ENCODE data around the gene LRRC55. TPM values are rescaled to one million over a fixed set of nuclear protein-coding genes. Genes with fewer than 3 reads are reported as not detected.

The LRRC55 gene
- total RNA-seq, 4 donors from 2014 or later, result 0.09 to 0.32 TPM; not detected in 2

DNA sequence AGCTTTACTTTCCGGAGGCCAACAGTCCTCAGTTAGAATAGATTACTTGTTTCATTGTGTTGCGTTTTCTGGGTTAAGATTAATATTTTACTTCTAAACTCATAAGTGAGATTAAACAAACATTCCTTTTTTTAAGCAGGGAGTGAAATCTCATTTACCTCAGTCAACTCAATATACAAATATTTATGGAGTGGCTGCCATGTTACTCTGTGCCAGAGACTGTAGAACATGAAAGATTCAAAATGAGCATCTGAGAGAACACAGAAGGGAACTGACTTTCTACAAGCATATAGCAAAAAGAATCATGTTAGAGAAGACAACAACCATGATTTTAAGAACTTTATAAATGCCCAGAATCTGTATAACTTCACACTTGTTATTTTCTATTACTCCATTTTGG, 3.4 kb upstream of the LRRC55 start:
- intact Hi-C loops (cut with DNase I), result no loop called here
- 66 to 76% methylated on average over 2 of the region's 2 CpGs for WGBS, 2 donors
- Histone ChIP-seq H3K36me3 (no peaks in the 10 kb centered on the region), H3K9me3 (no peaks in the 10 kb centered on the region), H3K27ac (no peak overlapping the region), H3K27me3 (peaks cover 0 to 38% (median 0%) of the 10 kb centered on the region in 4 donors), H3K4me3 (no peak overlapping the region), H3K4me1 (peaks cover 0 to 25% (median 7%) of the 10 kb centered on the region in 3 donors)
- no peak for DNase-seq
- no peak for TF ChIP-seq POLR2A (IDR thresholded peaks at IDR 0.05)
- TF ChIP-seq, protein P1, sequence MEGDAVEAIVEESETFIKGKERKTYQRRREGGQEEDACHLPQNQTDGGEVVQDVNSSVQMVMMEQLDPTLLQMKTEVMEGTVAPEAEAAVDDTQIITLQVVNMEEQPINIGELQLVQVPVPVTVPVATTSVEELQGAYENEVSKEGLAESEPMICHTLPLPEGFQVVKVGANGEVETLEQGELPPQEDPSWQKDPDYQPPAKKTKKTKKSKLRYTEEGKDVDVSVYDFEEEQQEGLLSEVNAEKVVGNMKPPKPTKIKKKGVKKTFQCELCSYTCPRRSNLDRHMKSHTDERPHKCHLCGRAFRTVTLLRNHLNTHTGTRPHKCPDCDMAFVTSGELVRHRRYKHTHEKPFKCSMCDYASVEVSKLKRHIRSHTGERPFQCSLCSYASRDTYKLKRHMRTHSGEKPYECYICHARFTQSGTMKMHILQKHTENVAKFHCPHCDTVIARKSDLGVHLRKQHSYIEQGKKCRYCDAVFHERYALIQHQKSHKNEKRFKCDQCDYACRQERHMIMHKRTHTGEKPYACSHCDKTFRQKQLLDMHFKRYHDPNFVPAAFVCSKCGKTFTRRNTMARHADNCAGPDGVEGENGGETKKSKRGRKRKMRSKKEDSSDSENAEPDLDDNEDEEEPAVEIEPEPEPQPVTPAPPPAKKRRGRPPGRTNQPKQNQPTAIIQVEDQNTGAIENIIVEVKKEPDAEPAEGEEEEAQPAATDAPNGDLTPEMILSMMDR (IDR thresholded peaks at IDR 0.05), result no peak

DNA sequence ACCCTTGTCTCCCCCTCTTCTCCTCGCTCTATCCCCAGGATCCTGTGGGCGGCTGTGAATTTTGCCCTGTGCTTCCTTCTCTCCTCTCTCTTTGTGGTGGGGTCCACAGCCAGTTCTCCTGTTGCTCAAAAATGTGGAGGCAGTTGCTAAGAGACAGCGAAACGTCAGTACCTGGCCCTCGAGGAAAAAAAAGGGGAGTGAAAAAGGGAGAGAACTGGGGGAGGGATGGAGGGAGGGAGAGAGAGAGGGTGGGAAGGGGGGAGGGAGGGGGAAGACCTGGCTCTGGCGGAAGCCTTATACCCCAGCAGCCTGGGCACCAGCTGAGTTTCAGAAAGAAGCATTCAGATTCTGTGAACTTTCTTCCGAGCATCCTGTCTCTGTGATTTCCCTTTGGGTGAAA, 2.1 kb upstream of the LRRC55 start:
- no peaks in the 10 kb centered on the region for H3K9me3 ChIP-seq
- H3K36me3 ChIP-seq, result no peaks in the 10 kb centered on the region
- WGBS, 2 donors, result 48 to 76% methylated on average over 4 to 5 of the region's 7 CpGs
- peaks cover 0 to 38% (median 0%) of the 10 kb centered on the region in 4 donors for H3K27me3 ChIP-seq
- intact Hi-C loops (cut with DNase I), result no loop called here
- no peak overlapping the region for H3K27ac ChIP-seq
- TF ChIP-seq, protein P1 (IDR thresholded peaks at IDR 0.05), result no peak
- no peak for TF ChIP-seq POLR2A (IDR thresholded peaks at IDR 0.05)
- no peak overlapping the region for H3K4me3 ChIP-seq
- DNase-seq, result no peak
- H3K4me1 ChIP-seq, result peaks cover 0 to 25% (median 7%) of the 10 kb centered on the region in 3 donors

DNA sequence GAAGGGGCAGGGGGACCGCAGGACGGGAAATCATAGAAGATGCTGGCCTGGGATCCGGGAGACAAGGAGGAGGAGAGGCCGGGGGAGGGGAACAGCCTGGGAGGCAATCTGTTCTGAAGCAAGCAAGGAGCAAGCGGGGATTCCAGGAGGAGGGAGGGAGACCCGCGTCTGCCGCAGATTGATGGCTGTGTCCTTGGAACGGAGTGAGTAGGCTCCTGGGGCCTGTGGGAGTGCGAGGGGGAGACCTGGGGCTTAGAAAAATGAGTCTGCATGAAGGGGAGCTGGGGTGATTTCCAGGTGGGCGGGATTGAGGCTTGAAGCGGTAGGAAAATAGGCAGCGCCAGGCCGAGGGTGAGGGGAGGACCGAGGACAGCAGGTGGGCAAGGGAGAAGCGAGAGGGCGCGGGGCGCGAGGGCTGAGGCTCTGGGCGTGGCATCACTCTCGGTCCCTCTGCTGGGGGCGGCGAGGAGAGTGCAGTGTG, 1.6 kb upstream of the LRRC55 start:
- H3K27me3 ChIP-seq, result peaks cover 0 to 38% (median 0%) of the 10 kb centered on the region in 4 donors
- DNase-seq, result no peak
- no peak overlapping the region for H3K27ac ChIP-seq
- 30 to 39% methylated on average over 24 of the region's 24 CpGs for WGBS, 2 donors
- H3K9me3 ChIP-seq, result no peaks in the 10 kb centered on the region
- no peaks in the 10 kb centered on the region for H3K36me3 ChIP-seq
- intact Hi-C loops (cut with DNase I), result no loop called here
- H3K4me1 ChIP-seq, result peaks cover 0 to 25% (median 7%) of the 10 kb centered on the region in 3 donors
- no peak overlapping the region for H3K4me3 ChIP-seq
- TF ChIP-seq, protein P1 (IDR thresholded peaks at IDR 0.05), result no peak
- TF ChIP-seq POLR2A (IDR thresholded peaks at IDR 0.05), result no peak

DNA sequence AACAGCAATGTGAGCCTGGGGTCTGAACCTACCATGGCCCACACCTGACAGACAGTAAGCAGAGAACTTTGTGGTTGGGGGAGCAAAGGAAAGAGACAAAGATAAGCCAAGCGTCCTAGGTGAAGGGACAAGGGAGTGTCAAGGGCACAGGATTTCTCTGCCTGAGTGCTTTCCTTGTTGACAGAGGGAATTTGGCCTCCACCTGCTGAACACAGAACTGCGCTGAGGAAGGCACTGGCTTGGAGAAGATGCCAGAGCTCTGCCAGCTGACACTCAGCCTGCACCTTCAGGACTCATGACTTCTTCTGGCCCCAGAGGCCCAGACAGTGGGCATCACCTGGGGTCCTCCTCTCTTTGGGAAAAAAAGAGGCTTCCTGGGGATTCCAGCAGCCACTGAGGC, 789 bp upstream of the LRRC55 start:
- Histone ChIP-seq H3K27ac (no peak overlapping the region), H3K36me3 (no peaks in the 10 kb centered on the region), H3K4me3 (no peak overlapping the region), H3K9me3 (no peaks in the 10 kb centered on the region), H3K4me1 (peaks cover 0 to 25% (median 7%) of the 10 kb centered on the region in 3 donors), H3K27me3 (peaks cover 0 to 38% (median 0%) of the 10 kb centered on the region in 4 donors)
- no peak for DNase-seq
- WGBS, 2 donors, result 32 to 52% methylated on average over 2 of the region's 2 CpGs
- TF ChIP-seq, protein P1 (IDR thresholded peaks at IDR 0.05), result no peak
- TF ChIP-seq POLR2A (IDR thresholded peaks at IDR 0.05), result no peak
- intact Hi-C loops (cut with DNase I), result no loop called here

DNA sequence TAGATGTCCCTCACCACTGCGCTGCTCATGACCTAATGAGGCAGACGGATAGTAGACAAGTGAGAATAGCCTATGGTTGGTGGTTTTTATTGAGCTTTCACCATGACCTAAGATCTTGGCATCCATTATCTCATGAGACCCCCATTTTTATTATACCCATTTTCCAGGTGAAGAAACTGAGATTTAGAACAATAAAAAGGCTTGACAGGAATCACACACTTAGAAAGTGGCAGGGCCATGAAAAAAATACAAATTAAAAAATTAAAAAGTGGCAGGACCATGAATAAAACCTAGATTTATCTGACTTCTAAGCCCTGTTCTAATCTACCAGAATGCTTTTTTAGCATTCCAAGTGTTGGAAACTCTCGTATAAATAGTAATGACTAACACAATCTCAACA, 1.1 kb downstream of the LRRC55 start:
- 68 to 76% methylated on average over 2 to 3 of the region's 3 CpGs for WGBS, 2 donors
- no peak for TF ChIP-seq POLR2A (IDR thresholded peaks at IDR 0.05)
- TF ChIP-seq, protein P1 (IDR thresholded peaks at IDR 0.05), result no peak
- intact Hi-C loops (cut with DNase I), result no loop called here
- Histone ChIP-seq H3K27ac (no peak overlapping the region), H3K4me3 (no peak overlapping the region), H3K27me3 (peaks cover 0 to 38% (median 0%) of the 10 kb centered on the region in 4 donors), H3K4me1 (peaks cover 0 to 25% (median 7%) of the 10 kb centered on the region in 3 donors), H3K9me3 (no peaks in the 10 kb centered on the region), H3K36me3 (no peaks in the 10 kb centered on the region)
- no peak for DNase-seq

All from esophagus squamous epithelium (tissue), 5 donors.